Adrenal gland (tissue), 12 donors: ENCODE data around the gene FHOD3. TPM values are rescaled to one million over a fixed set of nuclear protein-coding genes. Genes with fewer than 3 reads are reported as not detected.
"Not testable (repeated sequence)": the region's sequence is repeated elsewhere in the genome, so short reads cannot be mapped to it uniquely, and the experiment has no call there.

Experiments
- DNase-seq, 7 donors: peaks; one replicate each; pipeline ENCODE4 v3.0.0-alpha.2; 2019 to 2020
- H3K27ac ChIP-seq, 5 donors: fragments of 200-600 bp; sonication (generic) in 4 of 5; 1 replicate in 3 of 5; 2 replicates in 2 of 5; pipeline versions ENCODE4 v1.5.1 to v1.8.0; 2016 to 2020; ENCODE audit warnings: mild to moderate bottlenecking in 1 of 5
- H3K27me3 ChIP-seq: fragments of 200-600 bp; 2 replicates; pipeline ENCODE4 v1.8.0; 2021
- H3K36me3 ChIP-seq, 2 donors: fragments of 200-600 bp; replicated peaks in 1 of 2; 1 replicate in 1 of 2; 2 replicates in 1 of 2; pipeline versions ENCODE4 v1.5.1 to v1.8.0; 2018 to 2022
- H3K4me1 ChIP-seq, 2 donors: fragments of 200-600 bp; replicated peaks in 1 of 2; 1 replicate in 1 of 2; 2 replicates in 1 of 2; pipeline versions ENCODE4 v1.5.1 to v1.8.0; 2018 to 2021
- H3K4me3 ChIP-seq, 4 donors: fragments of 200-600 bp; sonication (generic) in 3 of 4; one replicate each; pipeline ENCODE4 v1.5.1; 2016 to 2018
- H3K9me3 ChIP-seq, 3 donors: fragments of 200-600 bp; sonication (generic) in 1 of 3; replicated peaks in 1 of 3; 1 replicate in 2 of 3; 2 replicates in 1 of 3; pipeline versions ENCODE4 v1.5.1 to v1.8.0; 2016 to 2021
- POLR2A ChIP-seq, 2 donors: fragments of 450-650 bp; IDR thresholded peaks; one replicate each; pipeline ENCODE4 v1.6.1; 2017; ENCODE audit warnings: antibody characterized with exemption in 2 of 2, mild to moderate bottlenecking in 2 of 2, moderate library complexity in 1 of 2
- WGBS, 4 donors: extraction: QIAGEN DNeasy Blood & Tissue Kit in 2 of 4; methylation state at CpG; one replicate each; pipeline versions ENCODE4 v1.1.5 to v1.1.7; 2013 to 2017; 5-methylcytosine and 5-hydroxymethylcytosine counted together
- intact Hi-C, 2 donors: fragments of 100-400 bp; cut with DNase I; formaldehyde crosslinking; loops; one replicate each; pipeline versions ENCODE4 v1.14.1 to v1.15.0; 2022 to 2023
- polyA plus RNA-seq, 3 donors: library from polyadenylated mRNA; stranded (reverse); fragments of 200-250 nt in 2 of 3; fragments of 350-450 nt in 1 of 3; fragmentation: Illumina TruSeq in 1 of 3; extraction: RNeasy Lipid Tissue Mini Kit (QIAGEN cat#74804) in 1 of 3; gene quantifications; one replicate each; pipeline ENCODE4 v1.2.3, GENCODE V29; 2013 to 2014
- total RNA-seq, 9 donors: library from RNA; depleted of rRNA in 4 of 9; stranded (reverse); fragments of >200 nt in 4 of 9; fragments of 120-200 nt in 1 of 9; fragmentation: NEBNext Ultra II Directional in 1 of 9; extraction: Animal tissue kit (Norgen Biotek cat#: 25700) in 1 of 9; gene quantifications; one replicate each; pipeline versions ENCODE4 v1.1.0 to v1.2.4, GENCODE V29; 2013 to 2023
- TF ChIP-seq, protein P1 (sequence below), 6 experiments: fragments of 450-650 bp in 4 of 6; fragments of 200-600 bp in 2 of 6; sonication (generic) in 1 of 6; IDR thresholded peaks; 1 replicate in 5 of 6; 2 replicates in 1 of 6; pipeline versions ENCODE4 v1.5.1 to v1.8.0; 2016 to 2021; ENCODE audit warnings: antibody characterized with exemption in 6 of 6, mild to moderate bottlenecking in 2 of 6, moderate library complexity in 1 of 6
- donor health status: healthy with polysubstance abuse.
- donor health status: Bipolar disorder and iron deficiency.
- donor health status: DM: yes; HTN: yes; CAD: no.
- donor health status: DM: no; HTN: no; CAD: no.
- donor health status: DM: no; HTN: no; CAD: no.
- donor health status: DM: yes; HTN: yes; CAD: no.

Gene FHOD3
- total and polyA plus RNA-seq, 12 donors = 17.5 to 87.9 (median 48.5) TPM

DNA sequence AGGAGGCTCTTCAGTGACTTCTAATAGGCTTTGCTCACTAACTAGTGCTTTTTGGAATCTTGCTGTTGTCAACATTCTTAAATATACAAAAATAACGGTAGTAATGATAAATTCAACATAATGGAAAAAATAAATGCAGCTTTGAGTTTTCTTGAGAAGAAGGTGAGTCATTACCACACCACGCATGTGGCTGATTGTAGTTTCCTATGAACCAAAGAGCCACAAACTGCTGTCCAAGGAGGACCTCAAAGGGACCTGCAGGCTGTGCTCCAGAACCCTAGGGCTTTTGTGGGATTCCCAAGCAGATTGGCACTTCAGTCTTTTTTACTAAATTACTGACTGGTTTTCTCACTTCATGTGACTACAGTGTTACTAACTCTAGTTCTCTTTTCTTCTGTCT lies 464.6 kb downstream of the FHOD3 start:
- intact Hi-C loops = loop anchor here in 1 of 2 donors (5.0 kb wide), 1 partner anchor 75 kb away; no protein-coding TSS in a partner anchor

DNA sequence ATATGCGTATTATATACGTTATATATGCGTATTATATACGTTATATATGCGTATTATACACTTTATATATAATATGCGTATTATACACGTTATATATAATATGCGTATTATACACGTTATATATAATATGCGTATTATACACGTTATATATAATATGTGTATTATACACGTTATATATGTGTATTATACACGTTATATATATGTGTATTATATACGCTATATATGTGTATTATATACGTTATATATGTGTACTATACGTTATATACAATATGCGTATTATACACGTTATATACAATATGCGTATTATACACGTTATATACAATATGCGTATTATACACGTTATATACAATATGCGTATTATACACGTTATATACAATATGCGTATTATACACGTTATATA lies 465.5 kb downstream of the FHOD3 start:
- not testable (repeated sequence) for H3K4me1 ChIP-seq, H3K27ac ChIP-seq, H3K9me3 ChIP-seq, H3K36me3 ChIP-seq, H3K4me3 ChIP-seq, DNase-seq, H3K27me3 ChIP-seq
- intact Hi-C loops = loop anchor here in 1 of 2 donors (5.0 kb wide), 1 partner anchor 76 kb away; no protein-coding TSS in a partner anchor
- 91 to 96% (median 94%) methylated on average over 24 to 26 of the region's 26 CpGs for WGBS, 4 donors

More for the DNA sequence above, 464.6 kb downstream of the FHOD3 start:
- TF ChIP-seq POLR2A (IDR thresholded peaks at IDR 0.05) = no peak
- TF ChIP-seq, protein P1, sequence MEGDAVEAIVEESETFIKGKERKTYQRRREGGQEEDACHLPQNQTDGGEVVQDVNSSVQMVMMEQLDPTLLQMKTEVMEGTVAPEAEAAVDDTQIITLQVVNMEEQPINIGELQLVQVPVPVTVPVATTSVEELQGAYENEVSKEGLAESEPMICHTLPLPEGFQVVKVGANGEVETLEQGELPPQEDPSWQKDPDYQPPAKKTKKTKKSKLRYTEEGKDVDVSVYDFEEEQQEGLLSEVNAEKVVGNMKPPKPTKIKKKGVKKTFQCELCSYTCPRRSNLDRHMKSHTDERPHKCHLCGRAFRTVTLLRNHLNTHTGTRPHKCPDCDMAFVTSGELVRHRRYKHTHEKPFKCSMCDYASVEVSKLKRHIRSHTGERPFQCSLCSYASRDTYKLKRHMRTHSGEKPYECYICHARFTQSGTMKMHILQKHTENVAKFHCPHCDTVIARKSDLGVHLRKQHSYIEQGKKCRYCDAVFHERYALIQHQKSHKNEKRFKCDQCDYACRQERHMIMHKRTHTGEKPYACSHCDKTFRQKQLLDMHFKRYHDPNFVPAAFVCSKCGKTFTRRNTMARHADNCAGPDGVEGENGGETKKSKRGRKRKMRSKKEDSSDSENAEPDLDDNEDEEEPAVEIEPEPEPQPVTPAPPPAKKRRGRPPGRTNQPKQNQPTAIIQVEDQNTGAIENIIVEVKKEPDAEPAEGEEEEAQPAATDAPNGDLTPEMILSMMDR (IDR thresholded peaks at IDR 0.05) = no peak
- no peaks in the 10 kb centered on the region for H3K36me3 ChIP-seq
- 85 to 92% (median 88%) methylated on average over 2 of the region's 2 CpGs for WGBS, 4 donors
- H3K27ac ChIP-seq = no peak overlapping the region
- H3K9me3 ChIP-seq = no peaks in the 10 kb centered on the region
- H3K4me3 ChIP-seq = no peak overlapping the region
- H3K4me1 ChIP-seq = no peaks in the 10 kb centered on the region
- H3K27me3 ChIP-seq = no peaks in the 10 kb centered on the region
- DNase-seq = no peak

DNA sequence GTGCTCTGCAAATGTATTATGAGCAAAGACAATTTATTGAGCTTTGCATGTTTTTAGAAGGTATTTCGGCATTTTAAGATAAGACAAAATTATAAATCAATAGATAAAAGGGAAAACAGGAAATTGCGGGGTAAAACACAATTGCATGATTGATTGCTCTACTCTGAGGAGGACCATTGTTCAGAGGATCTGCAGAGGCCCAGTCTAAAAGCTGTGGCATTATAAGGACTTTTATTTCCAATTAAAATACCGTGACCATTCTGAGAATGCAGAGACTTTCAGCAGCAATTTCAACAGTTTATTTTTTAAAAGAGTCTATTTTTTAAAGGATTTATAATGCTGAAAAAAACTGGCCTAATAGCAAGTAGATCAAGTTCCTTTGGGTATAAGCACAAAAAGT lies 469.3 kb downstream of the FHOD3 start:
- no peak for DNase-seq
- no peak overlapping the region for H3K4me3 ChIP-seq
- H3K27me3 ChIP-seq = no peaks in the 10 kb centered on the region
- intact Hi-C loops = no loop called here
- H3K27ac ChIP-seq = no peak overlapping the region
- no peaks in the 10 kb centered on the region for H3K36me3 ChIP-seq
- WGBS, 4 donors = 23 to 28% (median 27%) methylated on average over 3 of the region's 3 CpGs
- no peak for TF ChIP-seq POLR2A (IDR thresholded peaks at IDR 0.05)
- TF ChIP-seq, protein P1 (IDR thresholded peaks at IDR 0.05) = no peak
- no peaks in the 10 kb centered on the region for H3K4me1 ChIP-seq
- no peaks in the 10 kb centered on the region for H3K9me3 ChIP-seq

DNA sequence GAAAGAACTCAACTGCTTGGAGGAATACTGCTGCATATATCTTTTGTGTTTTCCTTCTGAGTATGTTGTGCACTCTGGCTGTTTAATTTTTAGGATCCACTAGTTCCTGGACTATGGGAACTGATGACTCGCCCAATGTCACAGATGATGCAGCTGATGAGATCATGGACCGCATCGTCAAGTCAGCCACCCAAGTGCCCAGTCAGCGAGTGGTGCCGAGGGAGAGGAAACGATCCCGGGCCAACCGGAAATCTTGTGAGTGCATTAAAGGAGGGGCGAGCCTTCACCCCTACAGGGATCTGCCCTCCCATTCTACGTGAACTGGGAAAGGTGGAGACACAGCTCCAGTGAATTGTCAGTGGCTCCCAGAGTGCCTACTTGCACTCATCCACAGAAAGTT lies 471.7 kb downstream of the FHOD3 start:
- no peak for DNase-seq
- no peaks in the 10 kb centered on the region for H3K36me3 ChIP-seq
- intact Hi-C loops = no loop called here
- H3K27ac ChIP-seq = no peak overlapping the region
- H3K4me1 ChIP-seq = no peaks in the 10 kb centered on the region
- WGBS, 4 donors = 92 to 95% (median 94%) methylated on average over 10 of the region's 10 CpGs
- TF ChIP-seq, protein P1 (IDR thresholded peaks at IDR 0.05) = no peak
- TF ChIP-seq POLR2A (IDR thresholded peaks at IDR 0.05) = no peak
- no peaks in the 10 kb centered on the region for H3K27me3 ChIP-seq
- no peaks in the 10 kb centered on the region for H3K9me3 ChIP-seq
- no peak overlapping the region for H3K4me3 ChIP-seq

DNA sequence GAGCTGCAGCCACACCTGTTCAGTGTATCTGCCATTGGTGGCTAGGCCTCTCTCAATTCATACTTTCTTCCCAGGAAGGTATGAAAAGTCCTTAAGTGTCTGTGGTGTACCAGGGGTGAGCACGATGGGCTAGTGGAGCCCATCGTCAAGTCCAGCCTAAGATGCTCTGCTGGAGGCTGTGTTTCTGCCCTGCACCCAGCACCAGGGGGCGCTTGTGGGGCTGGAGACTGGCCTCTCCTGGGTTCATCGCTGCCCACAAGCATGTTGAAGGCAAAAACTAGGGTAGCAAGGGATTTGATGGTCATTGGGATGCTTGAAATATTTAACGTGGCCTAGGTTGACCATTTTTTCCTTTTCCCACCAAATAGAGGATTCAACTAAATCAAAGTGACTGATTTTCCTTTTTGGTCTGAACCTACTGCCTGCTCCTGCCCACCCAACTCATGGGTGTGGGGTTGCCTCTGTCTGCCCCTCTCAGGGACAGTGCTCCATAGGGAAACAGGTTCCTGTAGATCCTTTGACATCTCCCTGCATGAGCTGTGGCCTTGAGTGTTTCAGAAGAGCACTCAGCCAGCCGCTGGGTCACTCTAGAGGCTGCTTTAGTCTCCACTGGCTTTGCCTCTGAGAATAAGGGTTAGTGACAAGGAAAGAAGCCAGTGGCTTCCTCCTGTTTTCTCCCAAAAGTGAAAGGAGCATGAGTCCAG lies 472.2 kb downstream of the FHOD3 start:
- intact Hi-C loops = no loop called here
- Histone ChIP-seq H3K4me3 (no peak overlapping the region), H3K27ac (no peak overlapping the region), H3K27me3 (no peaks in the 10 kb centered on the region), H3K4me1 (no peaks in the 10 kb centered on the region), H3K9me3 (no peaks in the 10 kb centered on the region), H3K36me3 (no peaks in the 10 kb centered on the region)
- TF ChIP-seq, protein P1 (IDR thresholded peaks at IDR 0.05) = peak in 3 of 6 experiments; percentile 13 to 34 (median 28)
- TF ChIP-seq POLR2A (IDR thresholded peaks at IDR 0.05) = no peak
- peak in 1 of 7 donors; percentile 21 for DNase-seq
- 81 to 91% (median 85%) methylated on average over 5 to 6 of the region's 6 CpGs for WGBS, 4 donors
